ENCODE measurements around the gene ACSL4.

Gene ACSL4

GRCh38 chrX:109632906-109633504, 100.1 kb downstream of the ACSL4 start:
- peak; percentile 25 for DNase-seq
- in situ Hi-C loops (cut with HindIII; ENCODE audit: low pct_ligation_motif_present, low pct_unique_long_range_greater_than_20kb, low sequenced_read_pairs) = no loop called here

DNA sequence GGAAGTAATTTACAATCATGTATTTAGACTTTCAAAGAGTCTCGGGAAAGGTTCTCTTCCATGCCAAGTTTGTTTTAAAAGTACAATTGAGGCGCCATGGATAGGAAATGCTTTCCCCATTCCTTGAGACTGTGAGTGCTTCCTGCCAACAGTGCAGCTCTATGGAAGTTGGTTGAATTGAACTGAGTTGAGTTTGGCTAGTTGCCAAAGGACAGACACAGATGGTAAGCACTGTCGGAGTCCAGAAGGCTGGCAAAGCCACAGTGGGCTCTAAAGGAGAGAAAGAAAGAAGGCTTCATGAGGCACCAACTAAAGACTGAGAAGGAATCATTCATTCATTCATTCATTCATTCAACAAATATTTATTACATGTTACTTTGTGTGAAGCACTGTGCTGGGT, 103.7 kb downstream of the ACSL4 start:
- in situ Hi-C loops (cut with HindIII; ENCODE audit: low pct_ligation_motif_present, low pct_unique_long_range_greater_than_20kb, low sequenced_read_pairs) = no loop called here
- no peak for DNase-seq

- DNase-seq = no peak
- in situ Hi-C loops (cut with HindIII; ENCODE audit: low pct_ligation_motif_present, low pct_unique_long_range_greater_than_20kb, low sequenced_read_pairs) = no loop called here
These were observed 106.4 kb downstream of the ACSL4 start for GRCh38 chrX:109626637-109627036.

GRCh38 chrX:109624641-109625616, 108.1 kb downstream of the ACSL4 start, which contains the start of gene KCNE5:
KCNE5 (minus strand) TSS chrX:109625172; CDS start chrX:109625020, 152 bp downstream.
- no peak for DNase-seq
- in situ Hi-C loops (cut with HindIII; ENCODE audit: low pct_ligation_motif_present, low pct_unique_long_range_greater_than_20kb, low sequenced_read_pairs) = no loop called here

- DNase-seq = no peak
- in situ Hi-C loops (cut with HindIII; ENCODE audit: low pct_ligation_motif_present, low pct_unique_long_range_greater_than_20kb, low sequenced_read_pairs) = no loop called here
These were observed 109.1 kb downstream of the ACSL4 start for GRCh38 chrX:109623997-109624396.

- DNase-seq = no peak
- in situ Hi-C loops (cut with HindIII; ENCODE audit: low pct_ligation_motif_present, low pct_unique_long_range_greater_than_20kb, low sequenced_read_pairs) = no loop called here
These were observed 110.8 kb downstream of the ACSL4 start for GRCh38 chrX:109622270-109622669.

- no peak for DNase-seq
- in situ Hi-C loops (cut with HindIII; ENCODE audit: low pct_ligation_motif_present, low pct_unique_long_range_greater_than_20kb, low sequenced_read_pairs) = no loop called here
These were observed 113.3 kb downstream of the ACSL4 start for GRCh38 chrX:109619771-109620170.

- in situ Hi-C loops (cut with HindIII; ENCODE audit: low pct_ligation_motif_present, low pct_unique_long_range_greater_than_20kb, low sequenced_read_pairs) = no loop called here
- no peak for DNase-seq
These were observed 118.1 kb downstream of the ACSL4 start for GRCh38 chrX:109614951-109615350.

GRCh38 chrX:109601486-109601885, 131.6 kb downstream of the ACSL4 start:
- in situ Hi-C loops (cut with HindIII; ENCODE audit: low pct_ligation_motif_present, low pct_unique_long_range_greater_than_20kb, low sequenced_read_pairs) = no loop called here
- DNase-seq = no peak

DNA sequence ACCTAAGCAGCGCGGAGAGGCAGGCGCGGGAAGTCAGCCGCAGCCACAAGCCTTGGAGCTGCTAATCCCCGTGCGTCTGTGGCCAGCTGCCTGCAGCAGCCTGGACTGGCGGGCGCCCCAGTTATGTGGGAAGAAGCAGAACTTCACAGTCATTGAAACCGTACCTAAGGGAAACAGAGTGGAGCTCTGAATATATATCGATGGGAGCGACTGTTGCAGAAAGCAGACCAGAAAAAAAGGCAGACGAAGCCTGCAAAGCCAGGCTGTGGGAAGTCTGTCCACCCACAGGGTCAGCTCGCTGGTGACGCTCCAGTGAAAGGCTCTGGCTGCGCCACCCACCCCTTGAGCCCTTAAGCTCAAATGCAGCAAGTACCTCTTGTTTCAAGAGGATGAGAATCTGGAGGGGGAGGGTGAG, 132.8 kb downstream of the ACSL4 start:
- no peak for DNase-seq

GRCh38 chrX:109596015-109596414, 137.0 kb downstream of the ACSL4 start:
- in situ Hi-C loops (cut with HindIII; ENCODE audit: low pct_ligation_motif_present, low pct_unique_long_range_greater_than_20kb, low sequenced_read_pairs) = no loop called here
- DNase-seq = no peak

More for the DNA sequence above, 132.8 kb downstream of the ACSL4 start:
- in situ Hi-C loops (cut with HindIII; ENCODE audit: low pct_ligation_motif_present, low pct_unique_long_range_greater_than_20kb, low sequenced_read_pairs) = no loop called here
